C4-2B (cell line): ENCODE results near the gene CSAD.

Experiments
- CTCF ChIP-seq: fragments of 450-650 bp; conservative IDR thresholded peaks from 2 replicates; pipeline ENCODE4 v1.5.1; 2017; ENCODE audit warnings: mild to moderate bottlenecking
- ZFX ChIP-seq: fragments of 450-650 bp; IDR thresholded peaks from 2 replicates; pipeline ENCODE4 v1.6.1; 2017

GRCh38 chr12:53214221-53214620 lies 33.5 kb upstream of the CSAD start:
- no peak for TF ChIP-seq CTCF
- no peak for TF ChIP-seq ZFX
